Keratinocyte (primary cell): ENCODE measurements around the gene B9D1. TPM values are rescaled to one million over a fixed set of nuclear protein-coding genes. Genes with fewer than 3 reads are reported as not detected.
"Not testable (repeated sequence)": the region's sequence is repeated elsewhere in the genome, so short reads cannot be mapped to it uniquely, and the experiment has no call there.

Experiments
- DNase-seq: peaks from one replicate; pipeline ENCODE4 v3.0.0-alpha.2; 2011; ENCODE audit warnings: low read depth, missing footprints, low spot score
- FAIRE-seq: peaks from 2 replicates; lab custom pipeline; 2011; peaks lifted over from hg19 to GRCh38; lab: Jason Lieb, UNC
- H2AFZ ChIP-seq: 2 replicates; pipeline ENCODE4 v1.6.0; 2012; ENCODE audit warnings: low read length, control low read depth, inconsistent platforms; ENCODE audit not compliant: control insufficient read depth
- H3K27ac ChIP-seq: 2 replicates; pipeline ENCODE4 v1.5.1; 2011; ENCODE audit warnings: low read length; ENCODE audit not compliant: control insufficient read depth, insufficient read depth
- H3K27me3 ChIP-seq: 3 replicates; pipeline ENCODE4 v1.6.0; 2011; ENCODE audit warnings: low read length; ENCODE audit not compliant: control insufficient read depth, insufficient read depth; ENCODE audit errors: extremely low read depth
- H3K36me3 ChIP-seq, 2 experiments: 2 replicates in 1 of 2; 3 replicates in 1 of 2; pipeline ENCODE4 v1.5.1; 2011; ENCODE audit warnings: low read length in 2 of 2, mild to moderate bottlenecking in 1 of 2; ENCODE audit not compliant: control insufficient read depth in 2 of 2, insufficient read depth in 2 of 2; ENCODE audit errors: extremely low read depth in 1 of 2
- H3K4me1 ChIP-seq: 3 replicates; pipeline ENCODE4 v1.5.1; 2011; ENCODE audit warnings: low read length; ENCODE audit not compliant: control insufficient read depth, insufficient read depth; ENCODE audit errors: extremely low read depth
- H3K4me2 ChIP-seq: 3 replicates; pipeline ENCODE4 v1.6.0; 2011; ENCODE audit warnings: low read depth, low read length; ENCODE audit not compliant: control insufficient read depth, insufficient read depth; ENCODE audit errors: extremely low read depth
- H3K4me3 ChIP-seq, 3 experiments: fragments of 200-600 bp in 1 of 3; sonication (generic) in 1 of 3; 2 replicates in 2 of 3; 3 replicates in 1 of 3; pipeline ENCODE4 v1.5.1; 2011 to 2016; ENCODE audit warnings: low read length in 3 of 3, mild to moderate bottlenecking in 3 of 3, control low read depth in 2 of 3, inconsistent platforms in 1 of 3, low read depth in 1 of 3, mixed read lengths in 1 of 3, mixed run types in 1 of 3, moderate library complexity in 1 of 3; ENCODE audit not compliant: control insufficient read depth in 2 of 3, insufficient read depth in 2 of 3; ENCODE audit errors: extremely low read depth in 1 of 3
- H3K79me2 ChIP-seq: 2 replicates; pipeline ENCODE4 v1.6.0; 2012; ENCODE audit warnings: low read length; ENCODE audit not compliant: control insufficient read depth, insufficient read depth
- H3K9ac ChIP-seq: 3 replicates; pipeline ENCODE4 v1.6.0; 2011; ENCODE audit warnings: low read length; ENCODE audit not compliant: control insufficient read depth, insufficient read depth; ENCODE audit errors: extremely low read depth
- H3K9me1 ChIP-seq: 3 replicates; pipeline ENCODE4 v1.6.0; 2011; ENCODE audit warnings: low read length; ENCODE audit not compliant: control insufficient read depth, insufficient read depth; ENCODE audit errors: extremely low read depth
- H3K9me3 ChIP-seq: 2 replicates; pipeline ENCODE4 v1.5.1; 2012; ENCODE audit warnings: low read depth, low read length; ENCODE audit not compliant: control insufficient read depth
- H4K20me1 ChIP-seq: 3 replicates; pipeline ENCODE4 v1.6.0; 2011; ENCODE audit warnings: low read length; ENCODE audit not compliant: control insufficient read depth, insufficient read depth; ENCODE audit errors: extremely low read depth
- CTCF ChIP-seq, 3 experiments: IDR thresholded peaks in 1 of 3; conservative IDR thresholded peaks in 1 of 3; optimal IDR thresholded peaks in 1 of 3; 2 replicates in 2 of 3; 3 replicates in 1 of 3; pipeline versions ENCODE3 to v1.5.1; 2011; ENCODE audit warnings: low read length in 3 of 3, mild to moderate bottlenecking in 3 of 3, moderate library complexity in 2 of 3, control low read depth in 1 of 3, inconsistent platforms in 1 of 3; ENCODE audit not compliant: insufficient read depth in 2 of 3; ENCODE audit errors: extremely low read depth in 1 of 3
- EZH2 ChIP-seq: IDR thresholded peaks from one replicate; pipeline ENCODE4 v1.6.1; 2012; ENCODE audit warnings: inconsistent platforms, mild to moderate bottlenecking, low read length, moderate library complexity
- dilution Hi-C: fragments of 300-500 bp; cut with MboI; formaldehyde crosslinking; loops from one replicate; pipeline ENCODE4 v1.7.0; 2020; ENCODE audit warnings: low sequenced_read_pairs; ENCODE audit not compliant: extremely low pct_ligation_motif_present
- polyA plus RNA-seq, 5 experiments: library from polyadenylated mRNA; depleted of rRNA in 3 of 5; stranded (reverse) in 3 of 5; stranded (forward) in 1 of 5; unstranded in 1 of 5; fragments of >200 nt; gene quantifications; 1 replicate in 1 of 5; 2 replicates in 3 of 5; 3 replicates in 1 of 5; pipeline versions ENCODE4 v1.2.1 to v1.2.3, GENCODE V29; 2011 to 2012; ENCODE audit warnings: missing spikeins in 2 of 5, low read depth in 1 of 5, low replicate concordance in 1 of 5

B9D1 gene
- polyA plus RNA-seq, 1 donor (not counting 4 experiments of a cell fraction or from before 2014, with no cell fraction given): 30.3 TPM

GRCh38 chr17:19354748-19355147, 7.8 kb downstream of the B9D1 start:
- Histone ChIP-seq H3K27me3 (no peaks in the 10 kb centered on the region), H3K4me1 (peaks cover 9% of the 10 kb centered on the region), H3K4me3 (no peak overlapping the region), H2AFZ (no peak overlapping the region), H3K36me3 (peaks cover 0 to 4% of the 10 kb centered on the region in 2 experiments), H4K20me1 (no peaks in the 10 kb centered on the region), H3K4me2 (no peak overlapping the region), H3K9me1 (no peaks in the 10 kb centered on the region), H3K27ac (no peak overlapping the region), H3K9me3 (no peaks in the 10 kb centered on the region), H3K9ac (no peak overlapping the region), H3K79me2 (no peaks in the 10 kb centered on the region)
- no peak for DNase-seq
- dilution Hi-C loops: loop anchor here (25.0 kb wide), 1 partner anchor 308 kb away; no protein-coding TSS in a partner anchor
- FAIRE-seq: no peak
- TF ChIP-seq EZH2 (no peak), CTCF (optimal IDR thresholded peaks at IDR 0.05 in 1 of 3, IDR thresholded peaks at IDR 0.05 in 1 of 3, conservative IDR thresholded peaks at IDR 0.05 in 1 of 3; ENCODE audit: extremely low read depth in 1 of 3, insufficient read depth in 2 of 3, low read length in 3 of 3) (no peak)

GRCh38 chr17:19353401-19353800, 9.1 kb downstream of the B9D1 start:
- not testable (repeated sequence) for H3K9ac ChIP-seq, H2AFZ ChIP-seq, H3K9me3 ChIP-seq, H3K36me3 ChIP-seq, H3K4me1 ChIP-seq, H4K20me1 ChIP-seq, H3K27me3 ChIP-seq, DNase-seq, H3K4me3 ChIP-seq, H3K27ac ChIP-seq, H3K79me2 ChIP-seq, FAIRE-seq, H3K4me2 ChIP-seq, H3K9me1 ChIP-seq
- dilution Hi-C loops: loop anchor here (25.0 kb wide), 1 partner anchor 309 kb away; no protein-coding TSS in a partner anchor

GRCh38 chr17:19348806-19349205, 13.7 kb downstream of the B9D1 start:
- no peaks in the 10 kb centered on the region for H3K9me1 ChIP-seq
- H4K20me1 ChIP-seq: no peaks in the 10 kb centered on the region
- DNase-seq (no peak), FAIRE-seq (no peak)
- no peaks in the 10 kb centered on the region for H3K36me3 ChIP-seq
- no peak overlapping the region for H2AFZ ChIP-seq
- H3K4me2 ChIP-seq: no peak overlapping the region
- H3K4me3 ChIP-seq: no peak overlapping the region
- H3K27me3 ChIP-seq: no peaks in the 10 kb centered on the region
- TF ChIP-seq EZH2: no peak
- TF ChIP-seq CTCF (optimal IDR thresholded peaks at IDR 0.05 in 1 of 3, IDR thresholded peaks at IDR 0.05 in 1 of 3, conservative IDR thresholded peaks at IDR 0.05 in 1 of 3; ENCODE audit: extremely low read depth in 1 of 3, insufficient read depth in 2 of 3, low read length in 3 of 3): no peak
- H3K27ac ChIP-seq: no peak overlapping the region
- no peak overlapping the region for H3K9ac ChIP-seq
- dilution Hi-C loops: no loop called here
- H3K9me3 ChIP-seq: no peaks in the 10 kb centered on the region
- peaks cover 20% of the 10 kb centered on the region for H3K4me1 ChIP-seq
- no peaks in the 10 kb centered on the region for H3K79me2 ChIP-seq
